ENCODE data around the gene CCDC7.
"Not testable (repeated sequence)": the region's sequence is repeated elsewhere in the genome, so short reads cannot be mapped to it uniquely, and the experiment has no call there.

Gene CCDC7

DNA sequence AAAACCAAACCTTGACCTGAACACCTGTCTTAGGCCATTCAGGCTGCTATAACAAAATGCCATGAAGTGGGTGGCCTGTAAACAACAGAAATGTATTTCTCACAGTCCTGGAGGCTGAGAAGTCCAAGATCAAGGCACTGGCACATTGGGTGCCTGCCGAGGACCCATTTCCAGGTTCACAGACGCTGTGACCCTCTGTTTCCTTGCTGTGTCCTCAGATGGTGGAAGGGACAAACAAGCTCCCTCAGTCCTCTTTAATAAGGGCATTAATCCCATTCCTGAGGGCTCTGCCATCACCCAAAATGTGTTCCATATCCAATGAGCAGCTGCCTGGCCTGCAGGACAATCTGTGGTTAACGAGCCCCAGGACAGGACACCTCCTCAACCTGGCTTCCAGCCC is 444.5 kb downstream of the CCDC7 start:
- no peak for DNase-seq

DNA sequence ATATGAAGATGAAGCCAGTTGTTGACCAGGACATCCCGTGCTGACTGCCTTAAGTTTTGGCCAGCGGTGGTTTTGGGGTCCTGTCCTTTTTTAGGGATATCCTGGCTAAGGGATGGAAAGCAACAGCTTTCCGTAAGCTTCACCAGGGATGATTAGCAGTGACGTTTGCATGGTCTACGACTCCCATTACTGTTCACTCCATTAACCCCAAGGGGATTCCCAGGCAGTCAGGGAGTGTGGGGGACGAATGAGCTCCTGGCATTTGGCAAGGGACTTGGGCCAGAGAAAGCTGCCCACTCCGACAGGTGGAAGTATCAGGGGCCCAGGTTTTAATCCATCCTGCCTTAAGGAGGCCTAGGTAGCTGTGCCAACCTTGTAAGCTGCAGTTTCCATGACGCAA is 445.3 kb downstream of the CCDC7 start:
- DNase-seq = no peak

DNA sequence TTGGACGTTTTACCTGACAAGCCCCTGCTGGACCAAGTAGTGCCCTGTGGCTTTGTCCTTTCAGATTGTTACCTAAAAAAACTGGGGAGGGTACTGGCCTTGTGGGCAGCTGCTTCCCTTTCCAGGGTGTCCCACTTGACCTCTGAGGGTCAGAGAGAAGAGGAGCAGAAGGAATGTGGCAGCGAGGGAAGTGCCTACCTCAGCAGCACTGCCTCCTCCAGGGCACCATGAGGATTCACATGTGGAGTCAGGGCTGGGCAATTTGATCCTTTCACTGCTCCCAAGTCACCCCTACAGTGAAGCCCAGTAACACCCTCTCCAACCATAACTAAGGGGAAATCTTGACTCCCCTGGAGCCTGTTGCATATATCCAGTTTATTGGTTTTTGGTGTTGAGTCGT is 447.5 kb downstream of the CCDC7 start:
- DNase-seq = no peak

DNA sequence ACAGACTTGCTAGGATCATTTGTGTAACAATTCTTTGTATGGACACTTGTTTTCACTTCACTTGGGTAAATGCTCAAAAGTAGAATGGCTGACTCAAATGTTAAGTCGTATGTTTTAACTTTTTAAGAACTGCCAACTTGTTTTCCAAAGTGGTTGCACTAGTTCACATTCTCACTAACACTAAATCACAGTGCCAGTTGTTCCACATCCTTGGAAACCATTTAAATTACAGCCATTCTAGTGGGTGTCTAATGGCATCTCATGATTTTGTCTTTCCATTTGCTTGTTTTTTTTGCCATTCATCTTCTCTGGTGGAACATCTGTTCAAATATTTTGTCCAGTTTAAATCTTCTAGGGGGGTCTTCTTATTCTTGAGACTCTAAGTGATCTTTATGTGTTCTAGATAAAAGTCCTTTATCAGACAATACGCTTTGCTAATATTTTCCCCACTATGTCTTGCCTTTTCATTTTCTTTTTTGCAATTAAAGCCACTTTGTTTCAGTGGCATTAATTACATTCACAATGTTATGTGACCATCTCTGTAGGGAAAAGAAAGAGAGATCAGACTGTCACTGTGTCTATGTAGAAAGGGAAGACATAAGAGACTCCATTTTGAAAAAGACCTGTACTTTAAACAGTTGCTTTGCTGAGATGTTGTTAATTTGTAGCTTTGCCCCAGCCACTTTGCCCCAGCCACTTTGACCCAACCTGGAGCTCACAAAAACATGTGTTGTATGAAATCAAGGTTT is 448.1 kb downstream of the CCDC7 start:
- no peak for DNase-seq

DNA sequence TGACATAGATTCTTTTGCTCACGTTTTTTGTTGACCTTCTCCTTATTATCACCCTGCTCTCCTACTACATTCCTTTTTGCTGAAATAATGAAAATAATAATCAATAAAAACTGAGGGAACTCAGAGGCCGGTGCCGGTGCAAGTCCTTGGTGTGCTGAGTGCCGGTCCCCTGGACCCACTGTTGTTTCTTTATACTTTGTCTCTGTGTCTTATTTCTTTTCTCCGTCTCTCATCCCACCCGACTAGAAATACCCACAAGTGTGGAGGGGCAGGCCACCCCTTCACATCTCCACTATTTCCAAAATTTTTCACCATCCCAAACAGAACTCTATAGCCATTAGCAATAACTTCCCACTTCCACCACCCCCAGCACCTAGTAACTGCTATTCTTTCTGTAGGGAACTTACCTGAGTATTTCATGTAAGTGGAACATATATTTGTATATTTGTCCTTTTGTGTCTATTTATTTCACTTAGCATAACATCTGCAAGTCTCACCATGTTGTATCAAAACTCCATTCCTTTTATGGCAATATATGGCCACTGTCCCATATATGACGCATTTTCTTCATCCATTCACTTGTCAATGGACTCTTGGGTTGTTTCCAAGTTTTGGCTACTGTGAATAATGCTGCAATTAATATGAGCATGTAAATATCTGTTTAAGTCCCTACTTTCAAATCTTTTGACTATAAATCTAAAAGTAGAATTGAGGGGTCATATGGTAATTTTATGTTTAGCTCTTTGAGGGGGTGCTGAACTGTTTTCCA is 449.4 kb downstream of the CCDC7 start:
- not testable (repeated sequence) for DNase-seq

DNA sequence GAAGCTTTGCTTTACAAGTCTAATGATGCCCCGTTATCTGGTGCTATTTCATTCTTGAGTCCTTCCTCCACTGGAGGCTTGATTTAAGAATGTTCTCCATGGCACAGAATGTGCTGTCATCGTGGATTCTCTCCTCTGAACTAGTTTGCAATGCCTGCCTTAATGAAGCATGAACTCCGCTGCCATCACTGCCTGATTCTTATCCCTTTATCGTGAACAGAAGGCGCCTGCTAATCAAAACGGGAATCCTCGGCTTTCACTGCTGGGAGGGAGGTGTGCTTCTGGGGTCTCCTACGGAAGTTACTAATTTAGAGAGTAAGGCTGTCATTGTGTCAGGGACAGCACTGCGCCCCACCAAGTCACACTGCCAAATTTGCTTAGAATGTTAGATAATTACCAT is 455.9 kb downstream of the CCDC7 start:
- DNase-seq = no peak

DNA sequence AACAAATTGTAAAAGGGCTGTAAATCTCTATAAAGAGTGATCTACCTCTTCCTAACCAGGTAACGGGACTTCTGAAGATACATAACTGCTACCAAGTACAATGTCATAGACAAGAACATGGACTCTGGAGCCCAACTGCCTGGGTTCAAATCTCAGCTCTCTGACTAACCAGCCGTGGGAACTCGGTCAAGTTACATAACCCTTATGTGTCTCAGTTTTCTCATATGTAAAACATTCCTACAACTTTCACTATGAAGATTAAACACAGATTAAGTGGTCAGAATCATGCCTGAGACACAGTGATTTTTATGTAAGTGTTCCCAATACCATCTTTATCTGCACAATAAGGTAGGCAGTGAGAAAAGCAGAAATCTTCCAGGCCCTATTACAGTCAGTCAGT is 459.5 kb downstream of the CCDC7 start:
- DNase-seq = no peak

DNA sequence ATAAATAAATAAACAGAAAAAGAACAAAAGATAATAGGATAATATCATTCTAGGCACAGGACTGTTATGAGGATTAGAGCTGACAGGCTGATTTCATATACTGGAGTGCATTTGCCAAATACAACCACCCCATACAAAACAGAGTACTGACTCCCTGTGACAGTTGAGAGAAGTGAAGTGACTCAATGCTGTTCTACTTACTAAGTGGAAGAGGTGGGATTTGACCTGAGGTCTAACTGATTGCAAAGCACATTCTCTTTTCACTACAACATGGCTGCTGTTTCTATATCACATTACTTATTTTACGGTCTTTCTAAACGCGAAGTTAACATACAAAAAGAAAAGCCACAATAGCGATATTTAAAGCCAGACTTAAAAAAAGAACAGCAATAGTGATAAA is 460.7 kb downstream of the CCDC7 start:
- DNase-seq = no peak

DNA sequence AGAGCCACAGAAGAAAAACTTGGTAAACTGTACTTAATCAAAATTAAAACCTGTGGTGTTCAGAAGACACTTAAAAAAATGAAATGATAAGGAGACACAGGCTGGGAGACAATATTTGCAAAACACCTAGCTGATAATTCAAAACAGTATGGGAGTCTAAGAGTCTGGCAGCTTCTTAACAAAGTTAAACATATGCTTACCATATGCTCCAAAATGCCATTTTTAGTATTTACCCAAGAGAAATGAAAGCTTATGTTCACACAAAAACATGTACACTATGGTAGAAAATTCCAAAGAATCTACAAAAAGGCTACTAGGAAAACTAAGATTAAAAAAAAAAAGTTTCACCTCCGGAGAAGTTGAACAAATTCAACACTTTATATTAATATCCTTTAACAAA is 463.5 kb downstream of the CCDC7 start:
- no peak for DNase-seq

DNA sequence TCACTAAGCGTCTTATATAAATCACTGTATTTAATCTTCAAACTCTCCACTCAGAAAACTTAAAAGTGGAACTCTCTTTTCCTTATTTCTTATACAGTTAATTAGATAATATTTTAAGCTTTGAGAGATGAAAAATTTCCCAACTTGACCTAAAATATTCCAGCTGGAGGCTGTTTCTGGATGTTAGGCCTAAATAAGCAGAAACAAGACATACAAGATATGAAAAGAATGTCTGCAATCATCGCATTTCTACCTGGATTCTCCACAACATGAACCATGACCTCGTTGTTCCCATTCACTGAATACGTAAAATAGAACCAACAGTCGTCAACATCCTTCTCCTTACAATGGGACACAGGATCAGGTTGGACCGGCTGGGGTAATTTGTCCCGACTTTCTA is 464.0 kb downstream of the CCDC7 start:
- DNase-seq = not testable (repeated sequence)

DNA sequence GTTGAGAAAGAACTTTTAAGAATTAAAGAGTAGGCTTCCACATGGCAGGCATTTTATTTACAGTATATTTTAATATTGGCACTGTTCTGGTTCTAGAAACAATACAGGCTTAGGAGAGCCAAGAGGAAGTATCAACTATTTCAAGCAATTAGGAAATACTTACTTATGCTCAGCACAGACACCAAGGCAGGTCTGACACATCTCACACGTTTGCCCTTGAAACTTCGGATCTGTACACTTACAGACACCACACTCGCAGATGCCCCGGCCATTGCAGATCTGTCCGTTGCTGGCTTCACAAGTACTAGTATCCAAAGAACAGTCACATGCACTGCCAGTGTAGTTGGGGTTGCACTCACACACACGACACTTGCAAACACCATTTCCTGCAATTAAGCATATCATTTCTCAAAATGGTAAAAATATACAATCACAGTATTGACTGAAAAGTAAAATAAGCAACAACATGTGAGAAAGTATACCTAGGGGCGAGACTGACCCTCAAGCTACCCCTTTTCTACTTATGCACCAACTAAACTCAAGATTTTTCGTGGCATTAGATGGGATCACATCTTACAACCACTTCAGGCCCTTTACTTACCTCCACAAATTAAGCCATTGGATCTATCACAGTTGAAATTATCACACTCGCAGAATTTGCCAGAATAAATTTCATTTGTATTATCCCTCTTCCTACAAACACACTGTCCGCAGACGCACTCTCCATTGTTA is 465.5 kb downstream of the CCDC7 start:
- DNase-seq = no peak

DNA sequence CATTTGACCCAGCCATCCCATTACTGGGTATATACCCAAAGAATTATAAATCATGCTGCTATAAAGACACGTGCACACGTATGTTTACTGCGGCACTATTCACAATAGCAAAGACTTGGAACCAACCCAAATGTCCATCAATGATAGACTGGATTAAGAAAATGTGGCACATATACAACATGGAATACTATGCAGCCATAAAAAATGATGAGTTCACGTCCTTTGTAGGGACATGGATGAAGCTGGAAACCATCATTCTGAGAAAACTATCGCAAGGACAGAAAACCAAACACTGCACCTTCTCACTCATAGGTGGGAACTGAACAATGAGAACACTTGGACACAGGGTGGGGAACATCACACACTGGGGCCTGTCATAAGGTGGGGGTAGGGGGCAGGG is 471.9 kb downstream of the CCDC7 start:
- not testable (repeated sequence) for DNase-seq

DNA sequence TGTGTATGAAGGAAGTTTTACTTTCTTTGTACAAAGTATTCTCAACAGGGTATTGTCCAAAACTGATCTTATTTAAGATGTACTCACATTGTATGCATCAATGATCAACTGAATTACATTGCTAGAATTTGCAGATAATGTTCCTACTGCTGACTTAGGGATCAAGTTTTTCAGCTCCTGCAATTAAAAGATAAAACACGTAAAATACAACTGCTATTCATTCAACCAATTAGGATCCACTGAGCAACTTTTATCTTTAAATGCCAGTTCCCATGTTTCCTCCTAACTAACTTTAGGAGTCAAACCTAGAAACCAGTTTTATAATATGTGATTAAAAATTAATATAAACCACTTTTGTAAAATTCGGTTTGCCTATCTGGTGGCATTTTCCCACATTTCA is 476.2 kb downstream of the CCDC7 start:
- DNase-seq = no peak

DNA sequence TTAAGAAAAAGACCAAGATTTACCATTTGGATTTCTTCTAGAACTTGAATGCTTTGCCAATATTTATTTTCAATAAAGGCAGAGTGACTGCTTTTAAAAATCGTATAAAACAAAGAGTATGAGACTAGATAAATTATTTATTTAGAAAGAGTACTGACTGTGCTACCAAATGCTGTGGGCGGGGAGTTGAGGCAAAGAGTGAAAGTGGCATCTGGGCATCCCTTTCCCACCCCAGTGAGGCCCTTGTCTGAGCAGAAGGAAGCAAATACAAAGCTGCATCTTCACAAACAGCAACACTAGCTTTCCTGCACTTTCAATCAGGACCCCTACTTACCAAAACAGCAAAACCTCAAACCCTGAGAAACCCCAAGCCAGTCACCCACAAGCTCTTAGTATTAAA is 477.2 kb downstream of the CCDC7 start:
- no peak for DNase-seq

DNA sequence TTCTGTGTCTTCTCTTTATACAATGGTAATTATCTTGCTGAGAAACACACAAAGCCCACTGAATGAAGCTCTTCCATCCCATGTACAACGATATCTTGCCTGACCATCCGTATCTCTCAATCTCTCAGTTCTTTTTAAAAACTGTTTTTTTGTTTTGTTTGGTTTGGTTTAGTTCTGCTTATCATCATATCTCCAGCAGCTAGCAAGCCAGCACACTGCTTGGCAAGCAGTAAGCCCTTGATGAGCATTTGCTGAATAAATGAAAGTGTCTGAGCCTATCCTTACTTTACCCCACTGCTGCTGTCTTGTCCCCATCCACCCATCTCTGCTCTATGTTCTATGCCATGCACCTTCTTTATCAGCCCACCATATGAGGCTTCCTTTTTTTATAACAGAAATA is 477.9 kb downstream of the CCDC7 start:
- DNase-seq = no peak
